Vagina (tissue), 2 donors: Measurements from ENCODE around the gene SART3. TPM values are rescaled to one million over a fixed set of nuclear protein-coding genes. Genes with fewer than 3 reads are reported as not detected.

Source experiments
- DNase-seq, 2 donors: peaks; one replicate each; pipeline ENCODE4 v3.0.0-alpha.2; 2017; ENCODE audit errors: extremely low spot score in 2 of 2
- H3K27ac ChIP-seq: fragments of 200-600 bp; sonication (generic); one replicate; pipeline ENCODE4 v1.5.1; 2019
- H3K27me3 ChIP-seq: fragments of 200-600 bp; sonication (generic); one replicate; pipeline ENCODE4 v1.5.1; 2019
- H3K36me3 ChIP-seq, 2 donors: fragments of 200-600 bp; sonication (generic); one replicate each; pipeline ENCODE4 v1.5.1; 2017 to 2019
- H3K4me1 ChIP-seq: fragments of 200-600 bp; sonication (generic); one replicate; pipeline ENCODE4 v1.5.1; 2019
- H3K4me3 ChIP-seq, 2 donors: fragments of 200-600 bp; sonication (generic); 1 replicate in 1 of 2; 2 replicates in 1 of 2; pipeline ENCODE4 v1.5.1; 2016 to 2019
- H3K9me3 ChIP-seq: fragments of 200-600 bp; sonication (generic); one replicate; pipeline ENCODE4 v1.5.1; 2019
- POLR2A ChIP-seq, 2 donors: fragments of 450-650 bp; IDR thresholded peaks; one replicate each; pipeline ENCODE4 v1.6.1; 2017; ENCODE audit warnings: antibody characterized with exemption in 2 of 2, mild to moderate bottlenecking in 2 of 2, moderate library complexity in 2 of 2
- POLR2AphosphoS5 ChIP-seq, 2 donors: sonication (generic); formaldehyde crosslinking; IDR thresholded peaks; one replicate each; pipeline ENCODE4 v1.9.0; 2017; ENCODE audit warnings: antibody characterized with exemption in 2 of 2, mild to moderate bottlenecking in 2 of 2, low read depth in 1 of 2; ENCODE audit not compliant: insufficient read depth in 1 of 2
- intact Hi-C: fragments of 100-400 bp; cut with DNase I; formaldehyde crosslinking; loops from one replicate; pipeline ENCODE4 v1.15.1; 2023
- total RNA-seq: library from RNA; depleted of rRNA; stranded (reverse); fragments of >200 nt; gene quantifications from one replicate; pipeline ENCODE4 v1.2.3, GENCODE V29; 2016
- TF ChIP-seq, protein P1 (sequence below), 3 experiments: fragments of 450-650 bp in 2 of 3; fragments of 200-600 bp in 1 of 3; sonication (generic) in 1 of 3; IDR thresholded peaks; one replicate each; pipeline ENCODE4 v1.5.1; 2017 to 2019; ENCODE audit warnings: antibody characterized with exemption in 3 of 3, mild to moderate bottlenecking in 2 of 3, moderate library complexity in 2 of 3

The SART3 gene
- total RNA-seq, 1 donor from 2014 or later: 44.2 TPM

DNA sequence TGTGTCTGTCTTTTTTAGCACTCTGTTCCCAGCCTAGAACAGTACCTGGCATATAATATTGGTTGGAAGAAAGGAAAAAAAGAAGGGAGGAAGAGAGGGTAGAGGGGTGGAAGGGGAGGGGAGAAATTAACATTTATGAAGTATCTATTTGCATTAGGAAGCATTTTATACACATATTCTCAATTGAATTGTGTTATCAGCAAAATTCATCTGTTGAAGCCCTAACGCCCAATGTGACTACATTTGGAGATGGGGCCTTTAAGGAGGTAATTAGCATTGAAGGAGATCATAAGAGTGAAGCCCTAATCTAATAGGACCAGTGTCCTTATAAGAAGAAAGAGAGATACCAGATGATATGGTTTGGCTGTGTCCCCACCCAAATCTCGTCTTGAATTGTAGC lies 76.1 kb downstream of the SART3 start:
- no peak for TF ChIP-seq POLR2A (IDR thresholded peaks at IDR 0.05)
- no peak for TF ChIP-seq POLR2AphosphoS5 (IDR thresholded peaks at IDR 0.05; ENCODE audit: insufficient read depth in 1 of 2, low read depth in 1 of 2)
- TF ChIP-seq, protein P1, sequence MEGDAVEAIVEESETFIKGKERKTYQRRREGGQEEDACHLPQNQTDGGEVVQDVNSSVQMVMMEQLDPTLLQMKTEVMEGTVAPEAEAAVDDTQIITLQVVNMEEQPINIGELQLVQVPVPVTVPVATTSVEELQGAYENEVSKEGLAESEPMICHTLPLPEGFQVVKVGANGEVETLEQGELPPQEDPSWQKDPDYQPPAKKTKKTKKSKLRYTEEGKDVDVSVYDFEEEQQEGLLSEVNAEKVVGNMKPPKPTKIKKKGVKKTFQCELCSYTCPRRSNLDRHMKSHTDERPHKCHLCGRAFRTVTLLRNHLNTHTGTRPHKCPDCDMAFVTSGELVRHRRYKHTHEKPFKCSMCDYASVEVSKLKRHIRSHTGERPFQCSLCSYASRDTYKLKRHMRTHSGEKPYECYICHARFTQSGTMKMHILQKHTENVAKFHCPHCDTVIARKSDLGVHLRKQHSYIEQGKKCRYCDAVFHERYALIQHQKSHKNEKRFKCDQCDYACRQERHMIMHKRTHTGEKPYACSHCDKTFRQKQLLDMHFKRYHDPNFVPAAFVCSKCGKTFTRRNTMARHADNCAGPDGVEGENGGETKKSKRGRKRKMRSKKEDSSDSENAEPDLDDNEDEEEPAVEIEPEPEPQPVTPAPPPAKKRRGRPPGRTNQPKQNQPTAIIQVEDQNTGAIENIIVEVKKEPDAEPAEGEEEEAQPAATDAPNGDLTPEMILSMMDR (IDR thresholded peaks at IDR 0.05): no peak
- Histone ChIP-seq H3K4me1 (no peaks in the 10 kb centered on the region), H3K9me3 (peaks cover 7% of the 10 kb centered on the region), H3K27ac (no peak overlapping the region), H3K27me3 (no peaks in the 10 kb centered on the region), H3K4me3 (no peak overlapping the region), H3K36me3 (no peaks in the 10 kb centered on the region)
- no peak for DNase-seq
- intact Hi-C loops: no loop called here

DNA sequence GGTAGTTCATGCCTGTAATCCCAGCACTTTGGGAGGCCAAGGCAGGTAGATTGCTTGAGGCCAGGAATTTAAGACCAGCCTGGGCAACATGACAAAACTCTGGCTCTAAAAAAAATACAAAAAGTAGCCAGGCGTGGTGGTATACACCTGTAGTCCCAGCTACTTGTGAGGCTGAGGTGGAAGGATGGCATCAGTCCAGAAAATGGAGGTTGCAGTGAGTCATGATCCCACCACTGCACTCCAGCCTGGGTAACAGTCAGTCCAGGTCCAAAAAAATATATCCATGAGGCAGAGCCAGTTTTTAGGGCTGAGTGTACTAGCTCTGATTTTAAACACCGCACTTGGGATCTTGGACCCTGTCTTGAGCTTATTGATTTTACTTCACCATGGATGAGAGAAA lies 76.5 kb downstream of the SART3 start:
- no peak overlapping the region for H3K27ac ChIP-seq
- H3K9me3 ChIP-seq: peaks cover 7% of the 10 kb centered on the region
- H3K27me3 ChIP-seq: no peaks in the 10 kb centered on the region
- intact Hi-C loops: no loop called here
- TF ChIP-seq, protein P1 (IDR thresholded peaks at IDR 0.05): no peak
- TF ChIP-seq POLR2A (IDR thresholded peaks at IDR 0.05) (no peak), POLR2AphosphoS5 (IDR thresholded peaks at IDR 0.05; ENCODE audit: insufficient read depth in 1 of 2, low read depth in 1 of 2) (no peak)
- H3K36me3 ChIP-seq: no peaks in the 10 kb centered on the region
- no peak overlapping the region for H3K4me3 ChIP-seq
- no peaks in the 10 kb centered on the region for H3K4me1 ChIP-seq
- no peak for DNase-seq

DNA sequence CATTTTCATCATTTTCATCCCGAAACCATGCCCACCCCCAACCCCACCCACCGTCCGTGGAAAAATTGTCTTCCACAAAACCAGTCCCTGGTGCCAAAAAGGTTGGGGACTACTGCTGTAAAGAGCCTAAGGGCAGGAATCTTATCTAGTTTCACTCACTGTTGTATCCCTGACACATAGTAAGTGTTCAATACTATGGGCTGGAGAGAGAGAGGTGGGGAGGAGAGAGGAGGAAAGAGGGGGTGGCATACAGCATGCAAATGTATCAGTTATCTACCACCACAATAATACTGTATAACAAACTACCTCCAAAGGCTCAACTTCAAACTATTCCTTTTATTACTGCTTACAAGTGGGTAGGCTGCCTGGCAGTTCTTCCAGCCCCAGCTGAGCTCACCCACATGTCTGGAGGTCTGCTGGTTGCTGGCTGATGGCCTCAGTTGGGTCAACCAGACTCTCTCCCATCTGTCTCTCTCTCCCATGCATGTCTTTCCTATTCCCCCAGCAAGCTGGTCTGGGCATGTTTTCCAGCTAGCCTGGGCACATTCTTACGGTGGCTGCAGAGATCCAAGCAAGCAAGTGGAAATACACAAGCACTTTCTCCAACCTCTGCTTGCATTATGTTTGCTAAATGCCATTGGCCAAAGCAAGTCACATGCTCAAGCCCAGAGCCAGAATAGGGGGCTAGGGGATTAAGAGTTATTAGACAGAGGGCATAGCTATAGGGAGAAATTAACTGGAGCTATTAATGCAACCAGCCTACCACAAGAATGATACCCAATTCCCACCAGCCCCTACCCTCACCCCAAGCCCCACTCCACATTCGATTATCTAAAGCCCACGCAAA lies 77.5 kb downstream of the SART3 start:
- H3K4me1 ChIP-seq: no peaks in the 10 kb centered on the region
- H3K27me3 ChIP-seq: no peaks in the 10 kb centered on the region
- no peak overlapping the region for H3K27ac ChIP-seq
- DNase-seq: no peak
- H3K9me3 ChIP-seq: peaks cover 7% of the 10 kb centered on the region
- no peaks in the 10 kb centered on the region for H3K36me3 ChIP-seq
- intact Hi-C loops: no loop called here
- no peak overlapping the region for H3K4me3 ChIP-seq
- TF ChIP-seq, protein P1 (IDR thresholded peaks at IDR 0.05): no peak
- TF ChIP-seq POLR2A (IDR thresholded peaks at IDR 0.05): no peak
- no peak for TF ChIP-seq POLR2AphosphoS5 (IDR thresholded peaks at IDR 0.05; ENCODE audit: insufficient read depth in 1 of 2, low read depth in 1 of 2)

DNA sequence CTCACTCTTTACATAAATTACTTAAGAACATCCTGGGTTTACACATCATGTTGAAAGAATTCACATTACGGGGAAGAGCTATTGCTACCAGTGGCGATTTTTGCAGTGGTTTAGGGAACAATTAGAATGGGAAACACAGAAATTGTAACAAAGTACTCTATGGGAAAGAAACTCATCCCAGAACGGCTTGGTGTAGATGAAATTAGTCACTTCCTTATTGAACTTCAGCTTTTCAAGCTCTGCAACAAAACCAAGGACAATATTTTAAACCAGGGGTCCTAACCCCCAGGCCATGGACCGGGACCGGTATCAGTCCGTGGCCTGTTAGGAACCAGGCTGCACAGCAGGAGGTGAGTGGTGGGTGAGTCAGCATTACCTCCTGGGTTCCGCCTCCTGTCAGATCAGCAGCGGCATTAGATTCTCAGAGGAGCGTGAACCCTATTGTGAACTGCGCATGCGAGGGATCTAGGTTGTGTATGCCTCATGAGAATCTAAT lies 78.2 kb downstream of the SART3 start:
- Histone ChIP-seq H3K27ac (no peak overlapping the region), H3K9me3 (peaks cover 7% of the 10 kb centered on the region), H3K4me3 (no peak overlapping the region), H3K36me3 (no peaks in the 10 kb centered on the region), H3K27me3 (no peaks in the 10 kb centered on the region), H3K4me1 (no peaks in the 10 kb centered on the region)
- intact Hi-C loops: no loop called here
- DNase-seq: no peak
- TF ChIP-seq POLR2A (IDR thresholded peaks at IDR 0.05) (no peak), POLR2AphosphoS5 (IDR thresholded peaks at IDR 0.05; ENCODE audit: insufficient read depth in 1 of 2, low read depth in 1 of 2) (no peak)
- TF ChIP-seq, protein P1 (IDR thresholded peaks at IDR 0.05): no peak
